ENCODE measurements around the gene SCN3B.

DNA sequence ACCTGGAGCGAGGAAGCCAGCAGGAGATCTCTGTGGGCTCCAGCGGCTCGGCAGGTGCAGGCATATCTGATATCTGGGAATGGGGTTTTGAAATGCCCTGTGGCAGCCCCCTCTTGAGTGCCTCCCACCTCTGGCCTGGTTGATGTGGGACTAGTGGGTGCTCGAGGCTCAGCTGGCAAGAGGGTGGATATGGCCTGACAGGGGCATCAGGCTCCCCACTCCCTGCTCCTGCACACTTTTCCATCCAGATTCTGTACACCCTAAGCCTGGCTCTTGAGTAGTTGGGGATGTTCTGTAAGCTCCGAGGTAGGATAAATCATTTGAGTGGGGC, 75.0 kb downstream of the SCN3B start:
- TF ChIP-seq, protein P1, sequence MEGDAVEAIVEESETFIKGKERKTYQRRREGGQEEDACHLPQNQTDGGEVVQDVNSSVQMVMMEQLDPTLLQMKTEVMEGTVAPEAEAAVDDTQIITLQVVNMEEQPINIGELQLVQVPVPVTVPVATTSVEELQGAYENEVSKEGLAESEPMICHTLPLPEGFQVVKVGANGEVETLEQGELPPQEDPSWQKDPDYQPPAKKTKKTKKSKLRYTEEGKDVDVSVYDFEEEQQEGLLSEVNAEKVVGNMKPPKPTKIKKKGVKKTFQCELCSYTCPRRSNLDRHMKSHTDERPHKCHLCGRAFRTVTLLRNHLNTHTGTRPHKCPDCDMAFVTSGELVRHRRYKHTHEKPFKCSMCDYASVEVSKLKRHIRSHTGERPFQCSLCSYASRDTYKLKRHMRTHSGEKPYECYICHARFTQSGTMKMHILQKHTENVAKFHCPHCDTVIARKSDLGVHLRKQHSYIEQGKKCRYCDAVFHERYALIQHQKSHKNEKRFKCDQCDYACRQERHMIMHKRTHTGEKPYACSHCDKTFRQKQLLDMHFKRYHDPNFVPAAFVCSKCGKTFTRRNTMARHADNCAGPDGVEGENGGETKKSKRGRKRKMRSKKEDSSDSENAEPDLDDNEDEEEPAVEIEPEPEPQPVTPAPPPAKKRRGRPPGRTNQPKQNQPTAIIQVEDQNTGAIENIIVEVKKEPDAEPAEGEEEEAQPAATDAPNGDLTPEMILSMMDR (conservative IDR thresholded peaks at IDR 0.05; ENCODE audit: low read length) = no peak
- TF ChIP-seq EZH2phosphoT487 (IDR thresholded peaks at IDR 0.05; ENCODE audit: borderline replicate concordance, low read depth, low read length) = no peak

All from OCI-LY7 (cell line).